Stimulated activated naive CD4-positive, alpha-beta T cell treated with Interleukin-2 at 50 U/mL for 16 hours (primary cell): ENCODE results near the gene TBC1D22A.
"Not testable (repeated sequence)": the region's sequence is repeated elsewhere in the genome, so short reads cannot be mapped to it uniquely, and the experiment has no call there.

Experiments
- DNase-seq: peaks from one replicate; lab custom pipeline; 2025; lab: John Stamatoyannopoulos, UW

The TBC1D22A gene, protein sequence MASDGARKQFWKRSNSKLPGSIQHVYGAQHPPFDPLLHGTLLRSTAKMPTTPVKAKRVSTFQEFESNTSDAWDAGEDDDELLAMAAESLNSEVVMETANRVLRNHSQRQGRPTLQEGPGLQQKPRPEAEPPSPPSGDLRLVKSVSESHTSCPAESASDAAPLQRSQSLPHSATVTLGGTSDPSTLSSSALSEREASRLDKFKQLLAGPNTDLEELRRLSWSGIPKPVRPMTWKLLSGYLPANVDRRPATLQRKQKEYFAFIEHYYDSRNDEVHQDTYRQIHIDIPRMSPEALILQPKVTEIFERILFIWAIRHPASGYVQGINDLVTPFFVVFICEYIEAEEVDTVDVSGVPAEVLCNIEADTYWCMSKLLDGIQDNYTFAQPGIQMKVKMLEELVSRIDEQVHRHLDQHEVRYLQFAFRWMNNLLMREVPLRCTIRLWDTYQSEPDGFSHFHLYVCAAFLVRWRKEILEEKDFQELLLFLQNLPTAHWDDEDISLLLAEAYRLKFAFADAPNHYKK

DNA sequence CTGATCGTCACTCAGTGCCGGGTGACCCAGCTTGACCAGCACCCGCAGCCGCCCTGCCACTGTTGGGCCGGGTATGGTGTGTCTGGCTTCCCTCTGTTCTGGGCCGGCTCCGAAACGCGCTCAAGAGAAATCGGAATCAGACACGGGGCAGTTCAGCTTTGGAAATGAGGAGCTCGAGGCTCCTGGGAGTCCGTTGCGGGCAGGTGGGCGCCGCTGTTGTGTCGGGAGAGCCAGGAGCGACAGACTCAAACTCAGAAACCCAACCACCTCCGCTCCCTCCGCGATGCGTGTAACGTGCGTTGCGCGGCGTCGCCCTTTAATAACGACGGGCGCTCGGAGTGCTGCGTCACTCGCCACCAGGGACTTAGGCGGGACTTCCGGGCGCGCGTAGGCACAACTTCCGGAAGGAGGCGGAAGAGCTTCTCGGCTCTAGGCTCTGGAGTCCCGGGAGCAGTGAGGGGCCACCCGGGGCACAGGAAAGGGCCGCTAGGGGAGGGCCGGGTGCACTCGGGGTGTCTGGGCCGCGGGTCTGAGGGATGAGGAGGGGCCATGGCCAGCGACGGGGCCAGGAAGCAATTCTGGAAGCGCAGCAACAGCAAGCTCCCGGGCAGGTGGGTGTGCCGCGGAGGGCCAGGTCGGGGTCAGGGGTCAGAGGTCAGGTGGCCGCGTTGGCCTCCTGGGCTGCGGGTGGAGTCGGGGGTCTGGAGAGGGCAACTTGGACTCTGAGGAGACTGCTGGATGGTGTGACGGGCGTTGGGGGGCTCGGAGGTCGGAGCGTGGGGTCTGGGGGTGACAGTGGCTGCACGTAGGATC, at the start of gene TBC1D22A:
TSS of gene TBC1D22A (plus strand) at position 413 of the 813 bp plus-strand sequence. CDS start at position 550, 137 bp downstream.
- DNase-seq, result peak; percentile 92

DNA sequence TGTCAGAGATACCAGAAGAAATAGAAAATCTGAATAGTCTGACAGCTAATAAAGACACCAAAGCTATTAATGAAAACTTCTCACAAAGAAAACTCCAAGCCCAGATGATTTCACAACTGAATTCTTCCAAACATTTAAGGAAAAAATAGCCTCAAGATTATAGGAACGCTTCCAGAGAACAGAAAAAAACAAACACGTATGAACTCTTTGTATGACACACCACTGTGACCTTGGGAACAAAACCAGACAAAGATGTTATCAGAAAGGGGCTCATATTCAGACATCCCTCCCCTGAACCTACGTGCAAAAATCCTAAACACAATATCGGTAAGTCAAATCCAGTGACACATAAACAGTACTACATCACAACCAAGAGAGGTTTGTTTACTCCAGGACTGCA, 47.9 kb upstream of the TBC1D22A start:
- no peak for DNase-seq

DNA sequence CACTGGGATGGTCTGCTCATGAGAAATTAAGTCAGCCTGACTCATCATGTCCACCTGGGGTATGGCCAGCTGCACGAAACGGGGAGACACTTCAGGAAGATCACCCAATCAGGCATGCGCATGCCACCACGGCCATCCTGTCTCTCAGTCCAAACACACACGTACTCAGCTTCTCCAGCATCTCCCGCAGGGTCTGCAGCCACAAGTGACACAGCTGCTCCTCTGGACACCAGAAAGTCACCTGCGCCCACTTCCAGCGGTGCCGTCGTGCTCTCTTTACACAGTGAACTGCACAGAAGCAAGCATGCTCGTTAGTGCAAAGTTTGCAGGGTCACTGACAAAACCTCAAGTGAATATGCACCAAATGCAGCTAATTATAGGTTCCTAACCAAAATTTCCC, 42.5 kb upstream of the TBC1D22A start:
- DNase-seq, result no peak

- no peak for DNase-seq
These were observed 40.9 kb upstream of the TBC1D22A start for GRCh38 chr22:46721501-46722085.

DNA sequence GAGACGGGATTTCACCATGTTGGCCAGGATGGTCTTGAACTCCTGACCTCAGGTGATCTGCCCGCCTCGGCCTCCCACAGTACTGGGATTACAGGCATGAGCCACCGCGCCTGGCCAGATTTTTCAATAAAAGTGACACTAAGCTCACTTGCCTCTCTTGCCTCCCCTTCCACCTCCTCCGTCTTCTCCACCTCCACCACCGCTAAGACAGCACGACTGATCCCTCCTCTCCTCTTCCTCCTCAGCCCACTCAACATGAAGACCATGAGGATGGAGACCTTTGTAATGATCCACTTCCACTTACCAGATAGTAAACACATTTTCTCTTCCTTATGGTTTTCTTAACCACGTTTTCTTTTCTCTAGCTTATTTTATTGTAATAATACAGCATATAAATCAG, 38.6 kb upstream of the TBC1D22A start:
- DNase-seq, result no peak

DNA sequence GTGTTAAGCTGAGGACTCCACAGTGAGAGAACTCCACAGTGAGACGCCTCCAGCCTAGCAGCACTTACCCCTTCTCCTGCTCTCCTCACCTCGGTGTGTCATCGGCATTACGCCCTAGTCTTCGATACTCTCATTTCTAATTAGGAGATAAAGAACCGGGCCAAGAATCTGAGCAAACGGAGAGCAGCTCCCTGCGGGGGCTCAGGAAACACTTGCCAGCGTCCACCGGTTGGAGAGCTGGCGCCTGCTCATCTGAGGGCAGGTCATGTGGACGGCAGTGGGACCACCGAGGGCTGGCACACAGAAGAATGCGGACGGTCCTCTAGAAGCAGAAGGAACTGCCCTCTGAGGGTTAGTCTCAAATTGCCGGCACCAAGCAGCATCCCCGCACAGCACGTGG, 37.4 kb upstream of the TBC1D22A start:
- DNase-seq, result no peak

- DNase-seq, result no peak
These were observed 36.1 kb upstream of the TBC1D22A start for GRCh38 chr22:46726066-46726985.

DNA sequence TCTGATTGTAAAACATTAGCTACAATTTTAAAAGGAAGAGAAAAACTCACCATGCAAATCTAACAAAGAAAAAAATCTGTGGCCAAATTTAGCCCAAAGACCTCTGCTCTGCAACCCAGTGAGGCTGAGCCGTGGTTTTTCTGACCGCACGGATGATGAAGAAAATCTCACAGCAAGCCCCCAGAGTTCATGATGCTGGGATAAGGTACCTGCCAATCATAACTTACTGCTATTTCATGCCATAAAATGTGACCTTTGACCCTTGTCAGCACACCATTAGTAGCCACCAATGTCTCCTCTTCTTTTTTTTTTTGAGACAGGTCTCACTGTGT, 35.5 kb upstream of the TBC1D22A start:
- no peak for DNase-seq

- no peak for DNase-seq
These were observed 34.6 kb upstream of the TBC1D22A start for GRCh38 chr22:46727813-46728364.

GRCh38 chr22:46728470-46728869, 34.0 kb upstream of the TBC1D22A start:
- no peak for DNase-seq

DNA sequence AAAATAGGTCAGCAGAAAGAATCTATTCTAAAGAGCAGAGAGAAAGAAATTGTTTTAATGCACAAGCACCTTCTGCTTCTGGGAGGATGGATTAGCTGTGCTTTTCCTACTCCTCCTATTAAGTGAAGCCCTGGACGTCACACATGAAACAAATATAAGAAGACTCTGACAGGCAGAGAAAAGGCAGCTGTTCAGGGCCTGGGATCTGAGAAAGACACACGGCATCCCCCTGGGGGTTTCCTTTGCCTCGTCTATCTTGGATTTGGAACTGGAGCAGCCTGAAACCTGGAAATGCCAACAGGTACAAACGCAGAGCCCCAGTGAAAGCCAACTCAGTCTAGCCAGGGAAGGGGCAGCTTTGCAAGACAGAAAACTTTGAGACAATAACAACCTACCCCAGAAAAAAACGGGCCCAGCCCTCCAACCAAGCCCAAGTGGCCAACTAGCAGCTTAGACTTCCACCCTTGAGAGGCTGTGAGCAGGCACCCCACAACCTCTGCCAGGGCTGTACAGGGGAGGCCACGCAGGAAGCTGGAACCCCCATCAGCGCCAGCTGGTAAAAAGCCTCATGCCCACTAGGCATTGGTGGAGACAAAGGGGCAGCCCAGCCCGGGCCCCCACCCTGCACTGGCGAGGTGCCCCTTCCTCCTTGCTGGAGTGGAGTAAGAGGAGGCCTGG, 31.7 kb upstream of the TBC1D22A start:
- no peak for DNase-seq

- no peak for DNase-seq
These were observed 31.0 kb upstream of the TBC1D22A start for GRCh38 chr22:46731246-46732040.

GRCh38 chr22:46732041-46732379, 30.4 kb upstream of the TBC1D22A start:
- no peak for DNase-seq

GRCh38 chr22:46732513-46732912, 29.9 kb upstream of the TBC1D22A start:
- no peak for DNase-seq

DNA sequence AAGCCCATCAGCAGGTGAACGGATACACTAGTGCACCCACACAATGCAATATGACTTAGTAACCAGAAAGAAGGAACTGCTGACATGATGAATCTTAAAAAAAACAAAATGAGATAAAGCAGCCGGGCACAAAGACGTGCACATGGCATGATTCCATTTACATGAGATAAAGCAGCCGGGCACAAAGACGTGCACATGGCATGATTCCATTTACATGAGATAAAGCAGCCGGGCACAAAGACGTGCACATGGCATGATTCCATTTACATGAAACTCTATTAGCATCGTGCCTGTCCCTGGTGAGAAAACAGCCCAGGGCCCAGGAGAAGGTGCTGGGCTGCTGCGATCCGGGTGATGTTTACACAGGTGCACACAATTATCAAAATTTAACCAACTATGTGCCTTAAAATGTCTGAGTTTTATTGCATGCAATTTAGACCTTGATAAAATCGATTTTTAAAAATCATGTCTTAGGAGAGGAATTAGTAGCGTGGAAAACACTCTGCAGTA, 28.2 kb upstream of the TBC1D22A start:
- DNase-seq, result not testable (repeated sequence)

GRCh38 chr22:46734830-46735453, 27.5 kb upstream of the TBC1D22A start:
- DNase-seq, result peak; percentile 68

DNA sequence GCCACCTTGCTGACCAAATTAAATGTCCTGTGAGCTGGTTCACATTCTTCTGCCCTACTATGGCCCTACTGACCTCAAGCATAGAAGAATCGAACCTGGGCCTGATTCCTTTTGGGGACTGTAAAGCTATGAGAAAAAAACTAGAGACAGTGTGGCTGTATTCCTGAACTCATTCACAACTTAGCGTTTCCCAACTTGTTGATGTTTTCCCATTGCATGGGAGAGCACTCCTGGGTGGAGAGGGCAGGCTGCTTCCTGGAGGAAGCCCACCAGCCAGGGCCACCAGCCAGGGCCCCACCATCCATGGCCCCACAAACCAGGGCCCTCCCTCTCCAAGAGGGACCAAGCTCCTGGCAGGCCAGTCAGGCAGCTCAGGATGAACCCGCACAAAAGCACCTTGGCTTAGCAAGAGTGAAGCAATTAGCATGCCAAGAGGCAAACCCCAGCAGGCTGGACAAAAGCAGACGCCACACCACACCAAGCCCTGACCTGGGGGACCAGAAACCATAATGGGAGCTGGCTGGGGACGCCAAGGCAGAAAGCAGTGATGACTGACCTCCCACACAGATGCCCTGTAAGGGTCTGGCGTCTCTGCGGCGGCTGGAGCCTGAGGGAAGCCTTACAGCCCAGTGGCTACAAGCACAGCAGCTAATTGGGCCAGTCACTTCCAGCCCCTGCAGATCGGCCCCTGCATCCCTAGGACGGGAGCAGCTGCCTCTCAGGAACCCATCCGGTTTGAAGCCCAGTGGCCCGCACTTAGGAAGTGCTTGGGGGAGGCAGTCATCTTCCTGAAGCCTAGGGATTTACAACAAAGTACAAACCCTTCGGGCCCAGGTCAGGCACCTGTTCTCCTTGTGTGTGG, 26.5 kb upstream of the TBC1D22A start:
- DNase-seq, result no peak

DNA sequence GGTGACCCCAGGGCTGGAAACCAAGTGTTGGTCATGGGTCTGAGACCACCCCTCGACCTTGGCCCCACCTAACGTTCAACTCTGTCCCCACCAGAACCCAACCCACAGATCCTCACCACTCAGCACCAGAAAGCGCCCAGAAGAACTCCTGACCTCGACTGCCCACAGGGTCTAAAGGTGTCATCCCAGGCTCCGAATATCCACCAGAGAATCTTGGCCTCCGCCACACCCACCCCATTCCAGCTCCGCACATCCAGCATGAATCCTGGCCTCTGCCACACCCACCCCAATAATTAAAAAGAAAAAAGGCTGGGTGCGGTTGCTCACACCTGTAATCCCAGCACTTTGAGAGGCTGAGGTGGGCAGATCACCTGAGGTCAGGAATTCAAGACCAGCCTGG, 25.7 kb upstream of the TBC1D22A start:
- no peak for DNase-seq
